Measurements from ENCODE around the gene ACOX1. TPM values are rescaled to one million over a fixed set of nuclear protein-coding genes. Genes with fewer than 3 reads are reported as not detected.

ACOX1 gene
- total RNA-seq, 1 donor from 2014 or later = 54.6 TPM

DNA sequence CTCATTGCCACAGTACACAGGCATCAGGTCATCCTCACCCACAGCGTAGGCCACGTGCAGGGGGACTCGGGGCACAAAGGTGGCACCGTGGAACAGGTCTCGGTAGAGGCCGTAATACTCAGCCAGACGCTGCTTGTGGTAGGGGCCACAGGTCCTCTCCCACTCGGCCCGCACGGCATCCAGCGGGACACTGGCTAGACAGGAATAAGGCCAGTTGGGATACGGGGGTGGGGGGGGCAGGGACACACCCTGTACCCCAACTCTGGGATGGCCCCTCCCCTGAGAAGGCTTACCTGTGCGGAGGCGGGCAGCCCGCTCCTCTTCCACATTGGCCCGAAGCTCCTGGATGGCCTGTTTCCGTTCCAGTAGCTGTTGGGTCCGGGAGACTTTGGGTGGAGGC, 77.2 kb downstream of the ACOX1 start:
- Mint-ChIP-seq H3K9me3 (ENCODE audit: low read depth) (no peaks in the 10 kb centered on the region), H3K4me3 (ENCODE audit: low read depth) (no peak overlapping the region), H3K36me3 (ENCODE audit: insufficient read depth) (peaks cover 2% of the 10 kb centered on the region), H3K27ac (no peak overlapping the region), H3K4me1 (ENCODE audit: low read depth) (peaks cover 2% of the 10 kb centered on the region), H3K27me3 (no peaks in the 10 kb centered on the region)
- TF ChIP-seq CTCF (IDR thresholded peaks at IDR 0.05; ENCODE audit: unreplicated experiment) = no peak
- no peak for DNase-seq (ENCODE audit: low spot score, unreplicated experiment)

- H3K4me1 Mint-ChIP-seq (ENCODE audit: low read depth) = peaks cover 2% of the 10 kb centered on the region
- H3K9me3 Mint-ChIP-seq (ENCODE audit: low read depth) = no peaks in the 10 kb centered on the region
- no peak for TF ChIP-seq CTCF (IDR thresholded peaks at IDR 0.05; ENCODE audit: unreplicated experiment)
- no peak for DNase-seq (ENCODE audit: low spot score, unreplicated experiment)
- H3K4me3 Mint-ChIP-seq (ENCODE audit: low read depth) = no peak overlapping the region
- H3K36me3 Mint-ChIP-seq (ENCODE audit: insufficient read depth) = peaks cover 2% of the 10 kb centered on the region
- H3K27me3 Mint-ChIP-seq = no peaks in the 10 kb centered on the region
- H3K27ac Mint-ChIP-seq = no peak overlapping the region
These were observed 78.1 kb downstream of the ACOX1 start for GRCh38 chr17:75900691-75901533.

GRCh38 chr17:75899767-75900468, 79.0 kb downstream of the ACOX1 start:
- H3K36me3 Mint-ChIP-seq (ENCODE audit: insufficient read depth) = peaks cover 2% of the 10 kb centered on the region
- H3K9me3 Mint-ChIP-seq (ENCODE audit: low read depth) = no peaks in the 10 kb centered on the region

GRCh38 chr17:75899353-75899752, 79.6 kb downstream of the ACOX1 start:
- no peak overlapping the region for H3K27ac Mint-ChIP-seq
- DNase-seq (ENCODE audit: low spot score, unreplicated experiment) = no peak

More at GRCh38 chr17:75899767-75900468, 79.0 kb downstream of the ACOX1 start:
- TF ChIP-seq CTCF (IDR thresholded peaks at IDR 0.05; ENCODE audit: unreplicated experiment) = no peak
- Mint-ChIP-seq H3K4me1 (ENCODE audit: low read depth) (peaks cover 10% of the 10 kb centered on the region), H3K27me3 (peaks cover 9% of the 10 kb centered on the region), H3K4me3 (ENCODE audit: low read depth) (no peak overlapping the region), H3K27ac (peak overlapping the region; percentile 67)
- no peak for DNase-seq (ENCODE audit: low spot score, unreplicated experiment)

More at GRCh38 chr17:75899353-75899752, 79.6 kb downstream of the ACOX1 start:
- Mint-ChIP-seq H3K9me3 (ENCODE audit: low read depth) (no peaks in the 10 kb centered on the region), H3K27me3 (peaks cover 9% of the 10 kb centered on the region), H3K36me3 (ENCODE audit: insufficient read depth) (peaks cover 2% of the 10 kb centered on the region), H3K4me1 (ENCODE audit: low read depth) (peaks cover 10% of the 10 kb centered on the region), H3K4me3 (ENCODE audit: low read depth) (no peak overlapping the region)
- no peak for TF ChIP-seq CTCF (IDR thresholded peaks at IDR 0.05; ENCODE audit: unreplicated experiment)
